Keratinocyte (primary cell): ENCODE measurements around the gene OR6K2. TPM values are rescaled to one million over a fixed set of nuclear protein-coding genes. Genes with fewer than 3 reads are reported as not detected.

ENCODE experiments used
- DNase-seq: peaks from one replicate; pipeline ENCODE4 v3.0.0-alpha.2; 2011; ENCODE audit warnings: low read depth, missing footprints, low spot score
- FAIRE-seq: peaks from 2 replicates; lab custom pipeline; 2011; peaks lifted over from hg19 to GRCh38; lab: Jason Lieb, UNC
- H2AFZ ChIP-seq: 2 replicates; pipeline ENCODE4 v1.6.0; 2012; ENCODE audit warnings: low read length, control low read depth, inconsistent platforms; ENCODE audit not compliant: control insufficient read depth
- H3K27ac ChIP-seq: 2 replicates; pipeline ENCODE4 v1.5.1; 2011; ENCODE audit warnings: low read length; ENCODE audit not compliant: control insufficient read depth, insufficient read depth
- H3K27me3 ChIP-seq: 3 replicates; pipeline ENCODE4 v1.6.0; 2011; ENCODE audit warnings: low read length; ENCODE audit not compliant: control insufficient read depth, insufficient read depth; ENCODE audit errors: extremely low read depth
- H3K36me3 ChIP-seq, 2 experiments: 2 replicates in 1 of 2; 3 replicates in 1 of 2; pipeline ENCODE4 v1.5.1; 2011; ENCODE audit warnings: low read length in 2 of 2, mild to moderate bottlenecking in 1 of 2; ENCODE audit not compliant: control insufficient read depth in 2 of 2, insufficient read depth in 2 of 2; ENCODE audit errors: extremely low read depth in 1 of 2
- H3K4me1 ChIP-seq: 3 replicates; pipeline ENCODE4 v1.5.1; 2011; ENCODE audit warnings: low read length; ENCODE audit not compliant: control insufficient read depth, insufficient read depth; ENCODE audit errors: extremely low read depth
- H3K4me2 ChIP-seq: 3 replicates; pipeline ENCODE4 v1.6.0; 2011; ENCODE audit warnings: low read depth, low read length; ENCODE audit not compliant: control insufficient read depth, insufficient read depth; ENCODE audit errors: extremely low read depth
- H3K4me3 ChIP-seq, 3 experiments: fragments of 200-600 bp in 1 of 3; sonication (generic) in 1 of 3; 2 replicates in 2 of 3; 3 replicates in 1 of 3; pipeline ENCODE4 v1.5.1; 2011 to 2016; ENCODE audit warnings: low read length in 3 of 3, mild to moderate bottlenecking in 3 of 3, control low read depth in 2 of 3, inconsistent platforms in 1 of 3, low read depth in 1 of 3, mixed read lengths in 1 of 3, mixed run types in 1 of 3, moderate library complexity in 1 of 3; ENCODE audit not compliant: control insufficient read depth in 2 of 3, insufficient read depth in 2 of 3; ENCODE audit errors: extremely low read depth in 1 of 3
- H3K79me2 ChIP-seq: 2 replicates; pipeline ENCODE4 v1.6.0; 2012; ENCODE audit warnings: low read length; ENCODE audit not compliant: control insufficient read depth, insufficient read depth
- H3K9ac ChIP-seq: 3 replicates; pipeline ENCODE4 v1.6.0; 2011; ENCODE audit warnings: low read length; ENCODE audit not compliant: control insufficient read depth, insufficient read depth; ENCODE audit errors: extremely low read depth
- H3K9me1 ChIP-seq: 3 replicates; pipeline ENCODE4 v1.6.0; 2011; ENCODE audit warnings: low read length; ENCODE audit not compliant: control insufficient read depth, insufficient read depth; ENCODE audit errors: extremely low read depth
- H3K9me3 ChIP-seq: 2 replicates; pipeline ENCODE4 v1.5.1; 2012; ENCODE audit warnings: low read depth, low read length; ENCODE audit not compliant: control insufficient read depth
- H4K20me1 ChIP-seq: 3 replicates; pipeline ENCODE4 v1.6.0; 2011; ENCODE audit warnings: low read length; ENCODE audit not compliant: control insufficient read depth, insufficient read depth; ENCODE audit errors: extremely low read depth
- CTCF ChIP-seq, 3 experiments: IDR thresholded peaks in 1 of 3; conservative IDR thresholded peaks in 1 of 3; optimal IDR thresholded peaks in 1 of 3; 2 replicates in 2 of 3; 3 replicates in 1 of 3; pipeline versions ENCODE3 to v1.5.1; 2011; ENCODE audit warnings: low read length in 3 of 3, mild to moderate bottlenecking in 3 of 3, moderate library complexity in 2 of 3, control low read depth in 1 of 3, inconsistent platforms in 1 of 3; ENCODE audit not compliant: insufficient read depth in 2 of 3; ENCODE audit errors: extremely low read depth in 1 of 3
- EZH2 ChIP-seq: IDR thresholded peaks from one replicate; pipeline ENCODE4 v1.6.1; 2012; ENCODE audit warnings: inconsistent platforms, mild to moderate bottlenecking, low read length, moderate library complexity
- dilution Hi-C: fragments of 300-500 bp; cut with MboI; formaldehyde crosslinking; loops from one replicate; pipeline ENCODE4 v1.7.0; 2020; ENCODE audit warnings: low sequenced_read_pairs; ENCODE audit not compliant: extremely low pct_ligation_motif_present
- polyA plus RNA-seq, 5 experiments: library from polyadenylated mRNA; depleted of rRNA in 3 of 5; stranded (reverse) in 3 of 5; stranded (forward) in 1 of 5; unstranded in 1 of 5; fragments of >200 nt; gene quantifications; 1 replicate in 1 of 5; 2 replicates in 3 of 5; 3 replicates in 1 of 5; pipeline versions ENCODE4 v1.2.1 to v1.2.3, GENCODE V29; 2011 to 2012; ENCODE audit warnings: missing spikeins in 2 of 5, low read depth in 1 of 5, low replicate concordance in 1 of 5

The OR6K2 gene
- polyA plus RNA-seq, 1 donor (not counting 4 experiments of a cell fraction or from before 2014, with no cell fraction given): not detected

GRCh38 chr1:158681606-158682005 is 18.8 kb downstream of the OR6K2 start:
- DNase-seq: no peak
- no peaks in the 10 kb centered on the region for H4K20me1 ChIP-seq
- no peak overlapping the region for H3K4me2 ChIP-seq
- dilution Hi-C loops: no loop called here
- H3K9me1 ChIP-seq: no peaks in the 10 kb centered on the region
- H3K27me3 ChIP-seq: no peaks in the 10 kb centered on the region
- no peak overlapping the region for H3K4me3 ChIP-seq
- H3K9ac ChIP-seq: no peak overlapping the region
- no peaks in the 10 kb centered on the region for H3K4me1 ChIP-seq
- no peak for TF ChIP-seq EZH2
- no peak for TF ChIP-seq CTCF (optimal IDR thresholded peaks at IDR 0.05 in 1 of 3, IDR thresholded peaks at IDR 0.05 in 1 of 3, conservative IDR thresholded peaks at IDR 0.05 in 1 of 3; ENCODE audit: extremely low read depth in 1 of 3, insufficient read depth in 2 of 3, low read length in 3 of 3)
- no peaks in the 10 kb centered on the region for H3K9me3 ChIP-seq
- H3K36me3 ChIP-seq: no peaks in the 10 kb centered on the region
- no peak overlapping the region for H2AFZ ChIP-seq
- no peak for FAIRE-seq
- no peak overlapping the region for H3K27ac ChIP-seq
- no peaks in the 10 kb centered on the region for H3K79me2 ChIP-seq

GRCh38 chr1:158679289-158679688 is 21.2 kb downstream of the OR6K2 start:
- dilution Hi-C loops: no loop called here
- Histone ChIP-seq H3K4me2 (no peak overlapping the region), H3K9me3 (no peaks in the 10 kb centered on the region), H4K20me1 (no peaks in the 10 kb centered on the region), H3K27me3 (no peaks in the 10 kb centered on the region), H3K4me3 (no peak overlapping the region), H3K27ac (no peak overlapping the region), H3K9ac (no peak overlapping the region), H3K36me3 (no peaks in the 10 kb centered on the region), H3K79me2 (no peaks in the 10 kb centered on the region), H3K4me1 (no peaks in the 10 kb centered on the region), H2AFZ (no peak overlapping the region), H3K9me1 (no peaks in the 10 kb centered on the region)
- no peak for DNase-seq
- no peak for FAIRE-seq
- TF ChIP-seq EZH2: no peak
- no peak for TF ChIP-seq CTCF (optimal IDR thresholded peaks at IDR 0.05 in 1 of 3, IDR thresholded peaks at IDR 0.05 in 1 of 3, conservative IDR thresholded peaks at IDR 0.05 in 1 of 3; ENCODE audit: extremely low read depth in 1 of 3, insufficient read depth in 2 of 3, low read length in 3 of 3)
